ENCODE data around the gene KCNJ5.

- TF ChIP-seq CTCF (IDR thresholded peaks at IDR 0.05; ENCODE audit: insufficient read depth, low read length) (no peak), POLR2AphosphoS5 (IDR thresholded peaks at IDR 0.05; ENCODE audit: low read depth) (no peak)
Measured at GRCh38 chr11:128893578-128894285, 2.6 kb downstream of the KCNJ5 start.

Measured in HL-60 (cell line).